ENCODE measurements around the gene NEU3.

The NEU3 gene

DNA sequence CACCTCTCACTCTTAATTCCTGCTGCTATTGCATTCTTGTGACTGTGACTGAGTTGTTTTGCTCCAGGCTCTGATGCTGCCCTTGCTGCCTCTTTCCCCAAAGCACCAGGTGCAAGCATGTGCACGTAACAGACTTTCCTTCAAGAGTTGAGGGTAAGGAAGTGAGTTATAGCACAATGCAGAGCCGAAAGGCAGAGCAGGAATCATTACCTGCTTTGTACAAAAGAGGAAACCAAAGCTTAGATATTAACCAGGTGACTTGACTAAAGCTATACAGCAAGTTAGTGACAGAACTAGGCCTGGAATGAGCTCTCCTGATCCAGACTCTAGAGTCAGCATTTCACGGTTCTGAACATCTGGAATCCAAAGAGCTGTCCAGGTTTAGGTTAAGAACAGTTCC, 33.6 kb downstream of the NEU3 start:
- DNase-seq (ENCODE audit: low read depth), result no peak
- no peak for TF ChIP-seq CTCF (IDR thresholded peaks at IDR 0.05; ENCODE audit: low read length, missing control alignments)
- H3K4me3 ChIP-seq (replicated peaks; ENCODE audit: low read depth, low read length), result no peak overlapping the region

DNA sequence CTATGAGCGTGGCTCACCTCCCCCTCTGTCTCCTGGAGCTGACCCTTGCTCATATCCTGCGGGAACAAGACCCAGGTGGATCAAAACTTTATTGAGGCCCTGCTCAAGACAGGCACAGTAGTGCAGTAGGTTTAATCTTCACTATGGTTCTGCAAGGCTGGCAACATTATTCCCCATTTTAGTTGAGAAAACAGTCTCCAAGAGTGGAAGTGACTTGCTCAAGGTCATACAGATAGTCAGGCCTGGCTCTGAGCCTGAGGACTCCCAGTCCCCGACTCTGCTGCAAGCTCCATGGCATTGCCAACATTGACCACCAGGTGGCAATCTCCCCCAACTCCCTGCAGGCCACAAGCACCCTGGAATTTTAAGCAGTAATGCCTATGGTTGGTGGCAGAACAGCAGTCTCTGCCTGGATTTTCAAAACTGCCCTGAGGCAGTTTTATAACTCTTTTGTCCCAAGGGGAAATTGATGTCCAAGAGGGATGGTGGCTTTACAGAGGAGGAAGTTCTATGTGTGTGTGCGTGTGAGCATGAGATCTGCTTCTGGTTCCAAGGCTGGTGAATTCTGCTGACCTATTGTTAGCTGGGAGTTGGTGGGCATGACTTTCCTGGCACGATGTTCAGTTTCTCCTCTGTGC, 34.1 kb downstream of the NEU3 start:
- no peak for TF ChIP-seq CTCF (IDR thresholded peaks at IDR 0.05; ENCODE audit: low read length, missing control alignments)
- H3K4me3 ChIP-seq (replicated peaks; ENCODE audit: low read depth, low read length), result no peak overlapping the region
- DNase-seq (ENCODE audit: low read depth), result peak; percentile 92

DNA sequence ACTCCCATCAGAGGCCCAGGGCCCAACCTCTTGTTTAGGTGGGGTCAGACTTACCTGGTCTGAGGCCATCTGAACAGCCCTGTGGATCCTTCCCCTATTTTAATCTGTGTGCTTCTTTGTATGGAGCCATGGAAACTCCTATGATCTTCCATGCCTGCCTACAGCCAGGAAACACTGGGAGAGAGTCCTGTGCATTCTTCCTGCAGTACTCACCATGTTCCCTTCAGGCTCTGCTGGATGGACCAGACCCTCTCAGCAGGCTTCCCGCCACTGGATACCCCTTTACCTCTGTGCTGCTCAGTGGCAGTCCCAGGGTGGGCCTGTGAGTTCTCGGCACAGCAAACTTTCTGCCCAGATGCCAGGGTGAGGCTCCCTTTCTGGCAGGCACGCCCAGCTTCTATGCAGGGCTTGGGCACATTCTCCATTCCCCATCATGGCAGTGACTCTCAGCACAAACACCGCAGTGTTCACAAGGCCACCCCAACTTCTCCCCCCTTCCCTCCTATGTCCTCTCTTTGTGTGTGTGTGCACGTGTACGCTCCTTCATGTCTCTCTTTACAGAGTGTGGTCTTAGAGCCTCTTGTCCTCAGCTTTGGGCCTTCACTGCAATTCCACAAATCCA, 34.8 kb downstream of the NEU3 start:
- TF ChIP-seq CTCF (IDR thresholded peaks at IDR 0.05; ENCODE audit: low read length, missing control alignments), result no peak
- no peak for DNase-seq (ENCODE audit: low read depth)
- H3K4me3 ChIP-seq (replicated peaks; ENCODE audit: low read depth, low read length), result no peak overlapping the region

DNA sequence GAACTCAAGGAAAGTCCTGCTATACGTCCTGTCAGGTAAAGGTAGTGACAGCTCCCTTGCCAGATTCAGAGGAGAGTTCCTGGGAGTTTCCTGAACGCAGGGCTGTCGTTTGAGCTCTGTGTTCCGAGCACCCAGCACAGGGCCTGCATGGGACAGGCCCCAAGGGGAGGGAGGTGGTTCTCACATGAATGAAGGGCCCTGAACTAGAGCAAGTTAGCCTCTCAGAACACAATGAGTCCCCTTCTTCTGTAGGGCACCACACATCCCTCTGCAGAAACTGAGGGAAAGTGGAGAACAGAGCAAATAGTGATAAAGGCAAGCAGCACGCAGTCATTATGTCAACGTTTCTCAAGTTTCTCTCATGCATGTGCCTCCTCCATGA, 35.3 kb downstream of the NEU3 start:
- DNase-seq (ENCODE audit: low read depth), result no peak
- TF ChIP-seq CTCF (IDR thresholded peaks at IDR 0.05; ENCODE audit: low read length, missing control alignments), result no peak
- H3K4me3 ChIP-seq (replicated peaks; ENCODE audit: low read depth, low read length), result no peak overlapping the region

DNA sequence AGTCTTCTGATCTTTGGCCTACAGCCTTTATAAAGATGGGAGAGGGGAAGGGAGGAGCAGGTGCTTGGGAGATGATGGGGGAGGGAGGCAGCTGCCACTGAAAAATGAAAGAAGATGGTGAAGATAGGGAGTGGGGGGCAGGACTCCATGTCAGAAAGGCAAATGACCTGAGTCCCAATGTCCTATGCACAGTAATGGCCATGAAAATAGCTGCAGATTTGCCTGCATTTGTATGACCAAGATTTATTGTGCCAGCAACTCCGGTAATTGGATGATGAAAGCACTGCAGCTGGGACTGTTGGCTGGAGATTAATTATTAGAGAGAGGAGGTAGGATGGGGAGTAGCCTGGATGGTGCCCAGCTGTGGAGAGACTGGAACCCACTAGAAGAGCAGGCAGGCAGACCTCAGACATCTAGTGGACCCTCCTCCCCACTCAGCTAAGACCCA, 36.1 kb downstream of the NEU3 start:
- no peak overlapping the region for H3K4me3 ChIP-seq (replicated peaks; ENCODE audit: low read depth, low read length)
- TF ChIP-seq CTCF (IDR thresholded peaks at IDR 0.05; ENCODE audit: low read length, missing control alignments), result no peak
- no peak for DNase-seq (ENCODE audit: low read depth)

- no peak for TF ChIP-seq CTCF (IDR thresholded peaks at IDR 0.05; ENCODE audit: low read length, missing control alignments)
- no peak overlapping the region for H3K4me3 ChIP-seq (replicated peaks; ENCODE audit: low read depth, low read length)
- DNase-seq (ENCODE audit: low read depth), result no peak
Measured at GRCh38 chr11:75025561-75025960, 36.8 kb downstream of the NEU3 start.

DNA sequence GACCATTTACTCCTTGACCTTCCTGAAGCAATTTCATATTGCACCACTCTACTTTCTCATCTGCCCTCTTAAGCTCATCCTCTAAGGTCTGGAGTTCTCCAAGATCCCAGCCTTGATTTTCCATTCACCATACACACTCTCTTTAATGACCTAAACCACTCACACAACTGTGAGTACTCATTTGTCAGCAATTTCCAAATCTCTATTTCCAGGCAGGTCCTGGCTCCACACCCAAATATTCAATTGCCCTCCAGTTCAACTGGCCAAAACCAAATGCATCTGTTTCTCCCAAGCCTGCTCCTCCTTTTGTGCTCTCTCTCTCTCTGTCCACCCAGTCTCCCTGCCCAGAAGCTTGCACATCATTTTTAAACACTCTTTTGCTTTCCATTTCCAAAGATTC, 39.6 kb downstream of the NEU3 start:
- no peak for DNase-seq (ENCODE audit: low read depth)
- no peak for TF ChIP-seq CTCF (IDR thresholded peaks at IDR 0.05; ENCODE audit: low read length, missing control alignments)
- H3K4me3 ChIP-seq (replicated peaks; ENCODE audit: low read depth, low read length), result no peak overlapping the region
